CD4-positive, alpha-beta T cell (primary cell): Measurements from ENCODE around the gene PUSL1. TPM values are rescaled to one million over a fixed set of nuclear protein-coding genes. Genes with fewer than 3 reads are reported as not detected.
A peak's percentile ranks its signal among the peaks of the same experiment; 100 is the strongest.

ENCODE experiments used
- ATAC-seq: fragments of 200-7000 bp; cut with Tn5 transposase; one replicate; pipeline ENCODE4 v1.10.0; 2022; ENCODE audit warnings: mild to moderate bottlenecking; ENCODE audit not compliant: poor library complexity
- CTCF ChIA-PET: fragments of 350-600 bp; sonication (Branson Sonifier 250); formaldehyde crosslinking; loops from one replicate; lab custom pipeline; 2021; ENCODE audit warnings: antibody characterized with exemption, inconsistent platforms; lab: Charles Lee
- POLR2A ChIA-PET: fragments of 350-600 bp; sonication (Branson Sonifier 250); formaldehyde crosslinking; loops from one replicate; lab custom pipeline; 2021; ENCODE audit warnings: antibody characterized with exemption, inconsistent platforms; lab: Charles Lee
- DNase-seq, 14 experiments: peaks; one replicate each; pipeline ENCODE4 v3.0.0-alpha.2; 2013 to 2020; ENCODE audit warnings: mixed read lengths in 2 of 14
- H3K27ac ChIP-seq, 2 donors: one replicate each; pipeline versions ENCODE4 v1.5.1 to v1.7.0; 2013; ENCODE audit warnings: low read length in 2 of 2, low read depth in 1 of 2, mild to moderate bottlenecking in 1 of 2
- H3K27me3 ChIP-seq, 2 experiments: 1 replicate in 1 of 2; 2 replicates in 1 of 2; pipeline versions ENCODE4 v1.6.1 to v1.7.0; 2013; ENCODE audit warnings: low read length in 2 of 2, control low read depth in 1 of 2, mild to moderate bottlenecking in 1 of 2, moderate library complexity in 1 of 2; ENCODE audit not compliant: insufficient read depth in 2 of 2, control insufficient read depth in 1 of 2
- H3K36me3 ChIP-seq: one replicate; pipeline ENCODE4 v1.6.1; 2013; ENCODE audit warnings: low read length, control low read depth; ENCODE audit not compliant: insufficient read depth
- H3K4me1 ChIP-seq: one replicate; pipeline ENCODE4 v1.6.1; 2013; ENCODE audit warnings: low read length, control low read depth; ENCODE audit not compliant: insufficient read depth
- H3K4me3 ChIP-seq: one replicate; pipeline ENCODE4 v1.5.1; 2013; ENCODE audit warnings: mild to moderate bottlenecking, low read length, moderate library complexity
- H3K9me3 ChIP-seq, 2 experiments: 1 replicate in 1 of 2; 2 replicates in 1 of 2; pipeline versions ENCODE4 v1.6.1 to v1.7.0; 2013; ENCODE audit warnings: low read length in 2 of 2, mild to moderate bottlenecking in 2 of 2, control low read depth in 1 of 2, moderate library complexity in 1 of 2; ENCODE audit not compliant: control insufficient read depth in 1 of 2, insufficient read depth in 1 of 2
- H3K27ac Mint-ChIP-seq: one replicate; pipeline ENCODE4 v1.8.0; 2020; ENCODE audit warnings: mixed read lengths
- H3K27me3 Mint-ChIP-seq: one replicate; pipeline ENCODE4 v1.8.0; 2021; ENCODE audit warnings: mixed read lengths
- H3K36me3 Mint-ChIP-seq: one replicate; pipeline ENCODE4 v1.8.0; 2021; ENCODE audit warnings: low read depth, mixed read lengths
- H3K4me1 Mint-ChIP-seq: one replicate; pipeline ENCODE4 v1.8.0; 2021; ENCODE audit warnings: low read depth, mixed read lengths
- H3K4me3 Mint-ChIP-seq: one replicate; pipeline ENCODE4 v1.8.0; 2020; ENCODE audit warnings: mild to moderate bottlenecking, mixed read lengths
- H3K9me3 Mint-ChIP-seq: one replicate; pipeline ENCODE4 v1.8.0; 2020; ENCODE audit warnings: mixed read lengths
- CTCF ChIP-seq: fragments of 200-600 bp; IDR thresholded peaks from one replicate; pipeline ENCODE4 v1.8.0; 2022; ENCODE audit warnings: antibody characterized with exemption, mild to moderate bottlenecking
- intact Hi-C, 2 experiments: fragments of 100-400 bp; cut with DNase I in 1 of 2; cut with micrococcal nuclease in 1 of 2; formaldehyde crosslinking; loops; one replicate each; pipeline versions ENCODE4 v1.15.1 to v1.9.0; 2023 to 2025; cut with DNase I, micrococcal nuclease
- total RNA-seq, 174 experiments: library from RNA in 2 of 174; stranded (reverse) in 2 of 174; gene quantifications; one replicate each; pipeline ENCODE4 v1.2.3 and lab custom pipeline; 2021 to 2026

The PUSL1 gene
- total RNA-seq, 2 experiments from 2014 or later, result 18.1 to 19.2 TPM

- no peak overlapping the region for H3K27ac ChIP-seq
Observed at GRCh38 chr1:1307261-1307922, 1.0 kb upstream of the PUSL1 start.

GRCh38 chr1:1308756-1309250, 406 bp downstream of the PUSL1 start:
- ChIA-PET CTCF (no interaction called here), POLR2A (no interaction called here)

More at GRCh38 chr1:1307261-1307922, 1.0 kb upstream of the PUSL1 start:
- peaks cover 21% of the 10 kb centered on the region for H3K36me3 ChIP-seq
- DNase-seq (no peak), ATAC-seq (no peak)
- peaks cover 46% of the 10 kb centered on the region for H3K4me1 ChIP-seq
- Mint-ChIP-seq H3K27me3 (no peaks in the 10 kb centered on the region), H3K36me3 (peaks cover 18% of the 10 kb centered on the region), H3K4me1 (peaks cover 25% of the 10 kb centered on the region), H3K4me3 (peak overlapping the region; percentile 92), H3K9me3 (no peaks in the 10 kb centered on the region), H3K27ac (peak overlapping the region; percentile 87)
- intact Hi-C loops, result loop anchor here (5.0 to 10.0 kb wide), 4 partner anchors 67 to 273 kb away; partner anchors contain the start of genes AURKAIP1 (in 1 of the 2) and C1orf159 (in 1 of the 2)
- CTCF ChIA-PET, result interaction anchor here (1.4 kb wide), 1 partner anchor 185 kb away, joined by 4 read pairs; no protein-coding TSS in a partner anchor
- H3K9me3 ChIP-seq, result no peaks in the 10 kb centered on the region
- POLR2A ChIA-PET, result interaction anchor here (1.8 kb wide), 1 partner anchor 68 kb away, joined by 5 read pairs; the partner anchor contains the start of gene AURKAIP1
- peak overlapping the region; percentile 70 for H3K4me3 ChIP-seq
- TF ChIP-seq CTCF, result no peak
- no peaks in the 10 kb centered on the region for H3K27me3 ChIP-seq

More at GRCh38 chr1:1308756-1309250, 406 bp downstream of the PUSL1 start:
- Histone ChIP-seq H3K9me3 (no peaks in the 10 kb centered on the region), H3K4me1 (peaks cover 46% of the 10 kb centered on the region), H3K27ac (peak overlapping the region; percentile 22 to 59), H3K36me3 (peaks cover 35% of the 10 kb centered on the region), H3K4me3 (peak overlapping the region; percentile 60), H3K27me3 (no peaks in the 10 kb centered on the region)
- no peaks in the 10 kb centered on the region for H3K27me3 Mint-ChIP-seq
- no peak for TF ChIP-seq CTCF
- no peaks in the 10 kb centered on the region for H3K9me3 Mint-ChIP-seq
- intact Hi-C loops, result loop anchor here (1.0 to 10.0 kb wide), 8 partner anchors 15 to 274 kb away; partner anchors contain the start of genes AURKAIP1 (in 2 of the 2), C1orf159 (in 1 of the 2), CPTP (in 1 of the 2) and DVL1 (in 1 of the 2)
- peaks cover 22% of the 10 kb centered on the region for H3K36me3 Mint-ChIP-seq
- H3K4me3 Mint-ChIP-seq, result peak overlapping the region; percentile 91
- ATAC-seq (no peak), DNase-seq (no peak)
- H3K27ac Mint-ChIP-seq, result peak overlapping the region; percentile 83
- H3K4me1 Mint-ChIP-seq, result peaks cover 25% of the 10 kb centered on the region
